Bronchial epithelial cell (primary cell): ENCODE results near the gene XIAP. TPM values are rescaled to one million over a fixed set of nuclear protein-coding genes. Genes with fewer than 3 reads are reported as not detected.
A peak's percentile ranks its signal among the peaks of the same experiment; 100 is the strongest.

Source experiments
- DNase-seq: peaks from one replicate; pipeline ENCODE4 v3.0.0-alpha.2; 2010; ENCODE audit warnings: low read depth
- FAIRE-seq: peaks from 2 replicates; lab custom pipeline; 2011; peaks lifted over from hg19 to GRCh38; lab: Jason Lieb, UNC
- H3K27me3 ChIP-seq: 2 replicates; pipeline ENCODE4 v1.5.1; 2011; ENCODE audit warnings: low read length; ENCODE audit not compliant: control insufficient read depth, insufficient read depth
- H3K36me3 ChIP-seq: 2 replicates; pipeline ENCODE4 v1.5.1; 2011; ENCODE audit warnings: low read length; ENCODE audit not compliant: control insufficient read depth, insufficient read depth
- H3K4me3 ChIP-seq: 2 replicates; pipeline ENCODE4 v1.5.1; 2011; ENCODE audit warnings: mild to moderate bottlenecking, low read depth, low read length, control low read depth
- CTCF ChIP-seq: IDR thresholded peaks from 2 replicates; pipeline ENCODE4 v1.5.1; 2011; ENCODE audit warnings: mild to moderate bottlenecking, moderate library complexity, low read length, control low read depth, inconsistent platforms; ENCODE audit not compliant: insufficient read depth, severe bottlenecking
- total RNA-seq: library from RNA; depleted of rRNA; stranded (reverse); fragments of >200 nt; gene quantifications from 2 replicates; pipeline ENCODE4 v1.2.1, GENCODE V29; 2014

XIAP gene
- total RNA-seq, 1 donor from 2014 or later, result 41.6 TPM

- no peak for TF ChIP-seq CTCF
- H3K36me3 ChIP-seq, result no peaks in the 10 kb centered on the region
- DNase-seq (peak; percentile 66), FAIRE-seq (no peak)
- H3K4me3 ChIP-seq, result no peak overlapping the region
- H3K27me3 ChIP-seq, result no peaks in the 10 kb centered on the region
Observed at GRCh38 chrX:123905332-123905731, 45.5 kb downstream of the XIAP start.

- DNase-seq (peak; percentile 8), FAIRE-seq (no peak)
- no peaks in the 10 kb centered on the region for H3K27me3 ChIP-seq
- H3K4me3 ChIP-seq, result no peak overlapping the region
- no peaks in the 10 kb centered on the region for H3K36me3 ChIP-seq
- no peak for TF ChIP-seq CTCF
Observed at GRCh38 chrX:123906557-123907316, 46.9 kb downstream of the XIAP start.

- Histone ChIP-seq H3K27me3 (no peaks in the 10 kb centered on the region), H3K4me3 (no peak overlapping the region), H3K36me3 (no peaks in the 10 kb centered on the region)
- no peak for TF ChIP-seq CTCF
- no peak for FAIRE-seq
- no peak for DNase-seq
Observed at GRCh38 chrX:123909523-123909922, 49.7 kb downstream of the XIAP start.

GRCh38 chrX:123917069-123917468, 57.2 kb downstream of the XIAP start:
- Histone ChIP-seq H3K36me3 (no peaks in the 10 kb centered on the region), H3K27me3 (no peaks in the 10 kb centered on the region), H3K4me3 (no peak overlapping the region)
- FAIRE-seq (no peak), DNase-seq (peak; percentile 23)
- no peak for TF ChIP-seq CTCF

GRCh38 chrX:123918106-123918721, 58.4 kb downstream of the XIAP start:
- Histone ChIP-seq H3K36me3 (no peaks in the 10 kb centered on the region), H3K4me3 (no peak overlapping the region), H3K27me3 (no peaks in the 10 kb centered on the region)
- TF ChIP-seq CTCF, result no peak
- DNase-seq, result peak; percentile 49
- no peak for FAIRE-seq
